ENCODE measurements around the gene CELSR2. TPM values are rescaled to one million over a fixed set of nuclear protein-coding genes. Genes with fewer than 3 reads are reported as not detected.

Gene CELSR2
- polyA plus RNA-seq, 12 donors, result 3.5 to 16.7 (median 4.7) TPM; not detected in 1

DNA sequence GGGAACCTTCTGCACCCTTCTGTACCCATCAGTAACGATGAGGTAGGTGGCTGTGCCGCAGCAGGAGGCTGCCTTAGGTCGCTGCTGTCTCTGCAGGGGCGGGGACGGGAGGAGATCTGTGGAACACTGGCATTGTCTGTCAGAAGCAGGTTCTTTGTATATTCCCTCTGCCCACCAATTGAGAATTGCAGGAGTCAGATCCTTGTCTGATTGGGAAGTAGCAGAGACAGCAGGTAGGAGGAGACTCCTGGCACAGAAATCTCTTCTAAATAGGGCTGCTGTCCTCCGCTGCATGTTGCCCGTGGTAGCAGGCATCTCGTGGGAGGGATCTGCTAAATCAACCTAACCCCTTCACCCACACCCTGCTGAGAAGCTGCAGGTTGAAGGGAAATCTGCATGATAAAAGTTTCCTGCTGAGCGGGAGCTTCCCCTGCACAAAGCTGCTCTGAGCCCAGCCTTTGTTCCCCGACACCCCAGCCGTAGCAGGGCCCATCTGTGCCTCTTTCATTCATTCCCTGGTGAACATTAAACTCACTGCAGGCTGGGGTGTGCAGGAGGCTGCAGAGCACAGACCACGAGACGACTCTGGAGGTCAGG, 19.7 kb upstream of the CELSR2 start:
- DNase-seq, result no peak

DNA sequence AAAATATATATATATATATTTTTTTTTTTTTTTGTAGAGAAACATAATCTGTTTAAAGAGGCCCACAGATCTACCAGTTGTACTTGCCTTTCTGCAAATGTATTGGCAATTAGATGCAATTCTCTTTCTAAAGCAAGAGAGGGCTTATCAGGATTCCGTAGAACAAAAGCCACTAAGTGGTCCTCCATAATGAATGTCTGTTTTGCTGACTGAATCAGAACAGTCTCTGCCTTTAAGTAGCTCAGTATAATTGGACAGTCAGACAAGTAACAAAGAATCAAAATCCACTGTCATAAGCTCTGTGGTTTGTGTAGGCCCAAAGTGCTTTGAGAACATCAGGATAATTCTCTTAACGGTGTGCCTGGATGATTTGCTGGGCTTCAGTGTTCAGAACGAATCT, 18.3 kb upstream of the CELSR2 start:
- DNase-seq, result no peak

DNA sequence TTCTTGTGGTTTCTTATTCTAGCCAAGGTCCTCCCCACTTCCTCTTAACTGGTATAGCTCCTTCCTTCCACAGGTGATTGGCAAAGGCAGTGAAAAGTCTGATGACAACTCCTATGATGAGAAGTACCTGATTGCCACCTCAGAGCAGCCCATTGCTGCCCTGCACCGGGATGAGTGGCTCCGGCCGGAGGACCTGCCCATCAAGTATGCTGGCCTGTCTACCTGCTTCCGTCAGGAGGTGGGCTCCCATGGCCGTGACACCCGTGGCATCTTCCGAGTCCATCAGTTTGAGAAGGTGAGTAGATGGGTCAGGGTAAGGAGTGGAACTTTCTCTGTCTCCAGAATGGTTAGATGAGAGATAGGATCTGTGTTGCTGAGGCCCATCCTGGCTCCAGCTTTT, 14.2 kb upstream of the CELSR2 start:
- DNase-seq, result no peak

DNA sequence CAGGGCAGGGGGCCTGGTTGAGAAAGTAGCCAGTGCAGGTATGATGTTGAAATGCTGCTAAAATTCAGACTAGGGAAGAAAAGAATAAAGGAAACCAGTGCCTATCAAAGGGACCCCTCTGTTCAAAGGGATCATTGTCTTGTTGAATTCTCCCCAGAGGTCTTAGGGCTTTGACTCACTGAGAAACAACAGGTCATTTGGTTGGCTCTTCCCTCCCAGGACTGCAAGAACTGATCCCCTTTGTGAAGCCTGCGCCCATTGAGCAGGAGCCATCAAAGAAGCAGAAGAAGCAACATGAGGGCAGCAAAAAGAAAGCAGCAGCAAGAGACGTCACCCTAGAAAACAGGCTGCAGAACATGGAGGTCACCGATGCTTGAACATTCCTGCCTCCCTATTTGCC, 11.8 kb upstream of the CELSR2 start:
- DNase-seq, result no peak

DNA sequence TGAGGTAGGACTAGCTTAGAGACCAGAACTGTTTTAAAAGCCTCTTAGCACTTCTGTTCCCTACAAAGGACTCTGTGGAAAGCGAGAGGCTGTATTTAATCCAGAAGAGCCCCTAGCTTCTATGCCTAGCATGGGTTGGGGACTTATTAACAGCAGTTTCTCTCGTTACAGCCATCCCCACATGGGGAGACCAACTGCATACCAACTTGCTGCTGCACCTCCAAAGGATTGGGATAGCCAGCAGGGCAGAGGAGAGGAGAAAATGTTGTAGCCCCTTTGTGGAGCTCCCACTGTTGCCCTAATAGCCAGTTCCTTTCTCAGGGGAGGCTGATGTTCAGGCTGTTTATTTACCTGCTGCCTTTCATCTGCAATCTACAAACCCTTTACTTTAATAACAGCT, 11.0 kb upstream of the CELSR2 start:
- no peak for DNase-seq

DNA sequence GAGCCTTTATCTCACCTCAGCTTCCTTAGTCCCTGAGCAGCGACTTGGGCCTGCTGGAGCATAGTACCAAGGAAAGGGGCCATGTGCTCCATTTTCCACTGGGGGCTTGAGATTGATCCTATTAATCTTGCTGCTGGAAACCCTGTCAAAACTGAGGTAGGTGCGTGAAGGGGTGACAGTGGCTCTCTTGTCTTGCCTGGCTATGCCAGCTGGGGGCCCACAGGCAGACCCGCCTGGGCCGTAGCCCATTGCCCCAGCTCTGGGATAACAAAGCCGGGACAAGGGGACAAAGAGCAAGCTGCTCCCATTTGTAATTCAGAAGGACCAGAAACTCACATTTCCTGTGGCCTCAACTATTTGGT, 10.3 kb upstream of the CELSR2 start:
- no peak for DNase-seq

DNA sequence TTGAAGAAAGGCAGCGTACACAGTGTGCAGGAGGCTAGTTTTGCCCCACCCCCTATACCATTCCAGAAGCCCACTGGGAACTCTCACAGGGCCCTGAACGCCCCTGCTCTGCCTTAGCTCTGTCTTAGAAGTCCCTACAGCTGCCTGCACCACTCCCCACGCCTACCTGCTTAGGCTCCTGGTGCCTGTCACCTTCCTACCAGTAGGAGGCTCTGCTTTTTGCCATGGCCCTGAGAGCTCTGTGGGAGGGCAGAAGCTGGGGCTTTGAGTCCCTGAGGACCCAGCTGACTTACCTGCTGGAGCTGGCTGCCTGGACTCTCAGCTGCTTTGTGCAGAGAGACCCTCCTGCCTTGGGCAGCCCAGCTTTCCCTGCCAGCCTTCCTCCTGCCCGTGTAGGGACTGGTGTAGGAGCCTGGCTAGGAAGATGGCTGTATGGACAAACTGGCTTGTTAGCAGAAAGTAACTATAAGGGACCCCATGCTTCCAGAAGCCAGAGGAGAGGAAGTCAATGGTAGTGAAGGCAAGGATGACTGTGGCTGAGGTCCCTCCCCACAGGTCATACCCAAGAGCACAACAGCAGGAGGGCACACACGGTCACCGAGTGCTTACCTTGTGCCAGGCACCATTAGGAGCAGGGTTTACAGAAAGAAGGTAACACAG, 9.8 kb upstream of the CELSR2 start:
- DNase-seq, result no peak

DNA sequence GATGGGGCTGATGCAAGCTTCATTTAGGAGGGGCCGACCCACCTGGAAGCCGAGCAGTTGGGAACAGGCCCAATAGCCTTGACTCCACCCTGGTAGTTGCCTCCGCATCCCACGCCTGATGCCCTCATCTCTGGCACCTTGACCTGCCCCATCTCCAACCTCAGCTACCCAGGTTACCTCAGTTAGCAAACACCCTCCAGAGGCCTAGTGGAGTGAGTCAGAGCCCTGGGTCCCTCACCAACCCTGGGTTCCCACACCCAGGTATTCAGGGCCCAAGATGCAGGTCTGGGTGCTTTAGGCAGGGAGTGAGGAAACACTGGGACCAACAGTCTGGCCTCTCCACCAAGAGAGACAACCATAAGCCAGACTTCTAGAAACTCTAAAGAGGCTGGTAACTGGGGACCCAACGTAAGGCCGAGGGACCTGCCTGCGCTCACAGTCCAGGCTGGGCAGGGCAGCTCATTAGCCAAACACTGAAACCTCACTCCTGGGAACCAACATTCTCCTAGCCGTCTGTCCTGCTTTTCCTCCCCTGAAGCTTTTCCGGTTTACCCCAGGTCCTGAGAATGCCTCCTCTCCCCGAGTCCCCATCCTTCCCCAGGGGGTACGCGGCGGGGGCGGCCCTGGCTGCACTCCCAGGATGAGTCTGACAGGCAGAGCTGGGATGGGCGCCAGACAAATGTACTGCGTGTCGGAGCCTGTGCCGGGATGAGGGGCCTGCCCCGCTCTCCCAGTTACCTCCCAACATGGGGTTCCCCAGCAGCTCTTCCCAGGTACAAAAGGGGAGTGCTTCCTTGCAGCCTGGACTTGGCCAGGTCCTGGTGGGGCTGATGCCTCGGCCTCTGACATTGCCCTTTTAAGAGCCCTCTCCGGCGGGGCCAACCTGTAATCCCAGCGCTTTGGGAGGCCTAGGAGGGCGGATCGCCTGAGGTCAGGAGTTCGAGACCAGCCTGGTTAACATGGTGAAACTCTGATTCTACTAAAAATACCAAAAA, 8.9 kb upstream of the CELSR2 start:
- DNase-seq, result peak; percentile 53

DNA sequence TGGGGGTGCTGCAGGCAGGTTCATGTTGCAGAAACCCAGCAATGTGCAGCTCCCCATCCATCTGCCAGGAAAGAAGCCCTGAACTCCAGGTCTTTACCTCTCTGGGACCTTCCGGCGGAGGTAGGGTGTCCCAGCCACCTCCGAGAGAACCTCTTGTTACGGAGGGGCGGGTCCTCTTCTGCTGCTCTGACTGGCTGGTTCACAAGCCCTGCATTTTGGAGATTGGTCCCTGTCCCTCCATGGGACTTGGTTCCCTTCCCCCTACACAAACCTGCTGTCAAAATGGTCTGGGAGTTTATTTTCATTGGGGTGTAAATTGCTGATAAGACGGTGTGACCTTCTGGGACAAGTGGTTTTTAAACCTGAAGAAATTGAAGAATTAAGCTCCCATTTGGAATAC, 8.0 kb upstream of the CELSR2 start:
- no peak for DNase-seq

DNA sequence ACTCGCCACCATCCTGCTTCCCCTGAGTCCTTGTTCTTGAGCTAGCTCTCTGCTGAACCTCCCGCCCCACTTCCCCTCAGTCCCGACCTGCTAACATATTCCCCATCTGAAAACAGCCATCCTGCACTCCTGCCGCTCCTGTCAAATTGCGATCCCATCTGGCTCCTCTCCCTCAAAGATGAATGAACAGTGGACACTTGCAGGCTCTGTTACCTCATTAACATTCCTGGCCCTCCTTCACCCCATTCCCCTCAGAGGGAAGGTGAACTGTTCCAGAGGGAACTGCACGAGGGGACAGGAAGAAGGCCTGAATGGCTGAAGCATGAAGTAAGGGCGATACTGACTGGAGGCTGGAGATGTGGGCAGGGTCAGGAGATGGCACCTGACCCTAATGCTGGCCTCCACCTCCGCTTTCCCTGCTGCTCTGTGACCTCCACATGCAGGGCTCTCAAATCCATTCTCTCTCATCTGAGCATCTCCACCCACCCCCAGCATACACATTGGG, 7.4 kb upstream of the CELSR2 start:
- DNase-seq, result no peak

DNA sequence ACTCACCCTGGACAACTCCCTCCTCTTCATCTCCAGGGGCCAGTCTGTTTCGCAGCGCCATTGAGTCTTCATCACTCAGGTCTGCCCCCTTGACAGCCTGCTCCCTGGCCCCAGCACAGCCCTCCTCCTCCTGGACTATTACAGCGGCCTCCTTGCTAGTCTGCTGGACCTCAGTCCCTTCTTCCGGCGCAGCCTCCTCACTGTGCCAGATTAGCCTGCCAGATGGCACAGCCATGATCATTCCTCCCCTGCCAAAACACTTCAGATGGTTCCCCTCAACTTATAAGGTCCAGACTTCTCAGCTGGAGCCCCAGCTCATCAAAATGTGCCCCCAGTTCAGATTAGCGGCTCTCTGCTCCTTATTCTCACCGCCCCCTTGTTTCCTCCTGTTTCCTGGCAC, 7.0 kb upstream of the CELSR2 start:
- no peak for DNase-seq

DNA sequence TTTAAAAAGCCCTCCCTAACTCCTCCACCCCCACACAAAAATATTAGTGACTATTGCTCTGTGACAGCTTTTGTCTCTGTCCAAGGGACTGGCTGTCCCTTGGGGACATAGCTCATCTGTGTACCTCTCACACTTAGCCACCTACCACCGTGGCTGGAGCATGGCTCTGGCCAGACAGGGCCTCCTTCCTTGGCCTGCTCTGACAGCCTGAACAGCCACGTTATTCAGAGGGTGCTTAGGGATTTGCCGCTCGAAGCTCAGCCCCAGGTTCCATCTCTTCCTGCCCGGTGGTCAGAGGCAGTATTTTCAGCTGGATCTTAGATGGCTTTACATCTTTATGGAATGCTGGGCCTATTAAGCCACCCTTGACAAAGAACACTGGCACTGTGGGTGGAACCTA, 6.1 kb upstream of the CELSR2 start:
- DNase-seq, result no peak

DNA sequence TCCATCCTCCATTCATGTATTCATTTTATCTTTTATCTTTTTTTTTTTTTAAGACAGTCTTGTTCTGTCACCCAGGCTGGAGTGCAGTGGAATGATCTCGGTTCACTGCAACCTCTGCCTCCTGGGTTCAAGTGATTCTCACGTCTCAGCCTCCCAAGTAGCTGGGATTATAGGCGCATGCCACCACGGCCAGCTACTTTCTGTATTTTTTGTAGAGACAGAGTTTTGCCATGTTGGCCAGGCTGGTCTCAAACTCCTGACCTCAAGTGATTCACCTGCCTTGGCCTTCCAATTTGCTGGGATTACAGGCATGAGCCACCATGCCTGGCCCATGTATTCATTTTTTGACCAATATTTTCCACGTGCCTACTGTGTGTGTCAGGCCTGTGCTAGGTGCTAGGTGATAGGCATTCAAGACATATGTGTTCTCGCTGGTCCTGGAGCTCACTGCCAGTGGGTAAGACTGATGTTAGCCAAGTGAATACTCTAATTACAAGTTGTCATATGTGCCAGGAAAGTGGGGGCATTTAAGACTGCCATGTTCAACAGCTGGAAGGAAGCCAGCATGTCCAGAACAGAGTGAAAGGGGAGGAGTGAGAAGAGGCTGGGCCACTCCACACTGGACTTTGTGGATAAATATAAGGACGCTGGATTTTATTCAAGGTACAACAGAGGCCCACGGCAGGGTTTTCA, 5.3 kb upstream of the CELSR2 start:
- DNase-seq, result no peak

DNA sequence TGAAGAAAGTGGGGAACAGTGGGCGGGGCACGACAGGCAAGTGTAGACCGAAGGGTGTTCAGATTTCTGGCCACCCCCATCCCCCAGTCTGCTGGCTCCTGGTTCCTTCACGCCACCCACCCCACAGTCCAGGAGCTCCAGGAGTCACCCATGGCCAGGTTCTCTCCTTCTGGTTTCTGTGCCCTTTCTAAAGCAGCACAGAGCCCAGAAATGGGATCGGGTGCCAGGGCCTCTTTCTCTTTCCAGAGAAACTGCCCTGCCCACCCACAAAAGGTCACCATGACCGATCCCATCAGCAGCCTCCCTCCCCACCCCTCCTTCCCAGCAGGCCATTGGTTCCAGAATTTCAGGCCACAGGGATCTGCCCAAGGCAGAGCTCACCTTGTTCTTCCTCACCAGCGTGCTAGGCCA, 3.2 kb upstream of the CELSR2 start:
- no peak for DNase-seq

DNA sequence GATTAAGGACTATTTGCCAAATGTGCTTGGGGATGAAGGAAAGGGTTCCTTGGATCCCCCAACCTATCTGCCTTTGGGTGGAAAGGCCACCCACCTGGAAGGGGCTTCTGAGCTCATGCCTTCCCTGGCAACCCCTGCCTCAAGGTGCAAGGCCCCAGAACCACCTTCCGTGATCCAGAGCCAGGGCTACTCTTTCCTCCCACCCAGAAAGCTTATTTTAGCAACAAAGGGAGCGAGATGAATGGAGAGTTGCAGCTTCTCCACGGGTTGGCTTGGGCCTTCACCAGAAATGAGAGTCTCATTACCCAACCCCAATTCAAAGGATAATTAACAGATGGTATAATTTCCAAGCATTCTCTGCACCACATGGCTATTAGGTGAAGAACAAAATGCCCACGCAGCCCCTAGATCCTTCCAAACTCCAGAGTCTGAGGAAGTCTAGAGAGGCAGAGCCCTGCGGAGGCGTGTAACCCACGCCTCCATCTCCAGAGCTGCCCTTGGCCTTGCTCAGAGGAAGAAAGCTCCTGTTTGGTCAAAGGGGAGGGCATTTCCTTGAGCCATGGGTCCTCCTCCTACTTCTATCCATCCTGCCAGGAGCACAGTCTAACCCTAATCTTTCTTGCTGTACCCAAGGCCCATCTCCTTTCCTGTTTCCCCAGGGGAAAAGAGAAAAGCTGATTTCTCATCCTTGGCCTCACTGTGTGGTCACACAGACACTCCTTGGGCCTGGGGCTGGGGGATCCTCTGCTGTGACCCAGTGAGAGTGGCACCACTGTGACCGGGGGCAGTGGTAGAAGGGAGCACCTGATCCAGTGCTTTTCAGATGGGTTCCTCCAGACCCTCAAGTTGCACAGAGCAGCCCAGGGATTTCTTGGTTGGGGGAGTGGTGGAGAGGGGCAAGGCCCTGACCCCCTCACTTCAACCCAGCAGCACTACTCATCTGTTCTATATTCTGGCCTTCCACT, 1.7 kb upstream of the CELSR2 start:
- DNase-seq, result no peak

DNA sequence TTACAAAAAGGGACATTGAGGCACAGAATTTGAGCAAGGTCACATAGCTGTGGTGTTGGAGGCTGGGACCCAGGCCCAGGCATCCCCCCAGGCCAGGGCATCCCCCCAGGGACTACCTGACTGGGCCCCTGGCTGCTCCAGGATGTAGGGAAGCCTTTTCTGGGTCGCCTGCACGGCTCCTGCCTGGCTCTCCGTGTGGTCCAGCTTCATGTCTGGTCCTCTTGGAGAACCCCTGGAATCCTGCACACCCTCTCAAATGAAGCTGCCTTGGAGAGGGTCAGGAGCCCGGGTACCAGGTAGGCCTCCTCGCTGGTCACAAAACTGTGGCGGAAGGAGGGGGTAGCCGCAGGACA, 919 bp upstream of the CELSR2 start:
- no peak for DNase-seq

DNA sequence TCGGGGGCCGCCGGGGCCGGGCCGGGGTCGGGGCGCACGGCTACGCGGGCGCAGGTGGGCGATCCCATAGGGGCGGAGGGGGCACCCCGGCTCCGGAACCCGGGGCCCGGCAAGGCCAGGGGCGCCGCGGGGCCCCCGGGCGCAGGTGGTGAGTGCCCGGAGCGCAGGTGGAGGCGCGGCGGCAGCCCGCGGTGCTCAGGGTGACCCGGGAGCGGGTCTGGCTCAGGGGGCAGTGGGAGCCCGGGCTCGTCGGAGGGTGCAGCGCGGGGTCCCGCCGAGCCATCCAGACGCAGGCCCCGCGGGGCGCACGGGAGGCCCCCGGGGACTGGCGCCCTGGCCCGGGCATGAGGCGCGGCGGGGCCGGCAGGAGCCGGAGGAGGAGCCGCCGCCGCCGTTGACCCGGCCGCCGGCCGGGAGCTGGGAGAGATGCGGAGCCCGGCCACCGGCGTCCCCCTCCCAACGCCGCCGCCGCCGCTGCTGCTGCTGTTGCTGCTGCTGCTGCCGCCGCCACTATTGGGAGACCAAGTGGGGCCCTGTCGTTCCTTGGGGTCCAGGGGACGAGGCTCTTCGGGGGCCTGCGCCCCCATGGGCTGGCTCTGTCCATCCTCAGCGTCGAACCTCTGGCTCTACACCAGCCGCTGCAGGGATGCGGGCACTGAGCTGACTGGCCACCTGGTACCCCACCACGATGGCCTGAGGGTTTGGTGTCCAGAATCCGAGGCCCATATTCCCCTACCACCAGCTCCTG, 489 bp downstream of the CELSR2 start:
- no peak for DNase-seq

DNA sequence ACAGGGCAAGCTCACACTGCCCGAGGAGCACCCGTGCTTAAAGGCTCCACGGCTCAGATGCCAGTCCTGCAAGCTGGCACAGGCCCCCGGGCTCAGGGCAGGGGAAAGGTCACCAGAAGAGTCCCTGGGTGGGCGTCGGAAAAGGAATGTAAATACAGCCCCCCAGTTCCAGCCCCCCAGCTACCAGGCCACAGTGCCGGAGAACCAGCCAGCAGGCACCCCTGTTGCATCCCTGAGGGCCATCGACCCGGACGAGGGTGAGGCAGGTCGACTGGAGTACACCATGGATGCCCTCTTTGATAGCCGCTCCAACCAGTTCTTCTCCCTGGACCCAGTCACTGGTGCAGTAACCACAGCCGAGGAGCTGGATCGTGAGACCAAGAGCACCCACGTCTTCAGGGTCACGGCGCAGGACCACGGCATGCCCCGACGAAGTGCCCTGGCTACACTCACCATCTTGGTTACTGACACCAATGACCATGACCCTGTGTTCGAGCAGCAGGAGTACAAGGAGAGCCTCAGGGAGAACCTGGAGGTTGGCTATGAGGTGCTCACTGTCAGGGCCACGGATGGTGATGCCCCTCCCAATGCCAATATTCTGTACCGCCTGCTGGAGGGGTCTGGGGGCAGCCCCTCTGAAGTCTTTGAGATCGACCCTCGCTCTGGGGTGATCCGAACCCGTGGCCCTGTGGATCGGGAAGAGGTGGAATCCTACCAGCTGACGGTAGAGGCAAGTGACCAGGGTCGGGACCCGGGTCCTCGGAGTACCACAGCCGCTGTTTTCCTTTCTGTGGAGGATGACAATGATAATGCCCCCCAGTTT, 1.3 kb downstream of the CELSR2 start:
- no peak for DNase-seq

Measured in muscle of arm (tissue), 12 donors.